T follicular helper cell (primary cell): ENCODE results near the gene NOX5.
A peak's percentile ranks its signal among the peaks of the same experiment; 100 is the strongest.
"Not testable (repeated sequence)": the region's sequence is repeated elsewhere in the genome, so short reads cannot be mapped to it uniquely, and the experiment has no call there.

Experiments
- DNase-seq: peaks from one replicate; pipeline ENCODE4 v3.0.0-alpha.2; 2020; ENCODE audit warnings: low read depth

NOX5 gene

GRCh38 chr15:69058830-69059556, 44.5 kb downstream of the NOX5 start:
- DNase-seq: peak; percentile 58

- no peak for DNase-seq
Observed at GRCh38 chr15:69059557-69059943, 45.1 kb downstream of the NOX5 start.

GRCh38 chr15:69060041-69060481, 45.6 kb downstream of the NOX5 start:
- DNase-seq: no peak

- DNase-seq: no peak
Observed at GRCh38 chr15:69060744-69061143, 46.2 kb downstream of the NOX5 start.

GRCh38 chr15:69061414-69061842, 46.9 kb downstream of the NOX5 start:
- no peak for DNase-seq

- no peak for DNase-seq
Observed at GRCh38 chr15:69064649-69065048, 50.2 kb downstream of the NOX5 start.

GRCh38 chr15:69066007-69066995, 51.8 kb downstream of the NOX5 start:
- no peak for DNase-seq

GRCh38 chr15:69067296-69067695, 52.8 kb downstream of the NOX5 start:
- no peak for DNase-seq

- DNase-seq: no peak
Observed at GRCh38 chr15:69068157-69068556, 53.7 kb downstream of the NOX5 start.

GRCh38 chr15:69069290-69069689, 54.8 kb downstream of the NOX5 start:
- not testable (repeated sequence) for DNase-seq

- DNase-seq: no peak
Observed at GRCh38 chr15:69069996-69070395, 55.5 kb downstream of the NOX5 start.

- no peak for DNase-seq
Observed at GRCh38 chr15:69070396-69070795, 55.9 kb downstream of the NOX5 start.

- DNase-seq: no peak
Observed at GRCh38 chr15:69071260-69071659, 56.8 kb downstream of the NOX5 start.

- no peak for DNase-seq
Observed at GRCh38 chr15:69072906-69073305, 58.4 kb downstream of the NOX5 start.

GRCh38 chr15:69074001-69074842, 59.7 kb downstream of the NOX5 start:
- no peak for DNase-seq

GRCh38 chr15:69074843-69075224, 60.3 kb downstream of the NOX5 start:
- DNase-seq: no peak

GRCh38 chr15:69075440-69075839, 60.9 kb downstream of the NOX5 start:
- DNase-seq: no peak

- DNase-seq: no peak
Observed at GRCh38 chr15:69076756-69077155, 62.3 kb downstream of the NOX5 start.

GRCh38 chr15:69078638-69079037, 64.1 kb downstream of the NOX5 start:
- no peak for DNase-seq

GRCh38 chr15:69080295-69081248, 66.1 kb downstream of the NOX5 start:
- DNase-seq: no peak
